Frontal cortex (tissue), 4 donors: ENCODE data around the gene SMARCC2. TPM values are rescaled to one million over a fixed set of nuclear protein-coding genes. Genes with fewer than 3 reads are reported as not detected.
A peak's percentile ranks its signal among the peaks of the same experiment; 100 is the strongest.

Source experiments
- DNase-seq, 2 donors: peaks; one replicate each; pipeline ENCODE4 v3.0.0; 2012; ENCODE audit warnings: low spot score in 2 of 2
- FAIRE-seq: peaks from 2 replicates; lab custom pipeline; 2012; peaks lifted over from hg19 to GRCh38; lab: Jason Lieb, UNC
- total RNA-seq: library from RNA; depleted of rRNA; stranded (reverse); fragments of >200 nt; gene quantifications from one replicate; pipeline ENCODE4 v1.2.3, GENCODE V29; 2014
- donor health status: control.
- donor health status: control.
- donor health status: control.

The SMARCC2 gene
- total RNA-seq, result 93.3 TPM

GRCh38 chr12:56189099-56189917, at the start of gene SMARCC2:
Gene SMARCC2 (minus strand): TSS chr12:56189483. CDS start chr12:56189461, 22 bp downstream.
- DNase-seq, result peak; percentile 88 to 92
- no peak for FAIRE-seq

DNA sequence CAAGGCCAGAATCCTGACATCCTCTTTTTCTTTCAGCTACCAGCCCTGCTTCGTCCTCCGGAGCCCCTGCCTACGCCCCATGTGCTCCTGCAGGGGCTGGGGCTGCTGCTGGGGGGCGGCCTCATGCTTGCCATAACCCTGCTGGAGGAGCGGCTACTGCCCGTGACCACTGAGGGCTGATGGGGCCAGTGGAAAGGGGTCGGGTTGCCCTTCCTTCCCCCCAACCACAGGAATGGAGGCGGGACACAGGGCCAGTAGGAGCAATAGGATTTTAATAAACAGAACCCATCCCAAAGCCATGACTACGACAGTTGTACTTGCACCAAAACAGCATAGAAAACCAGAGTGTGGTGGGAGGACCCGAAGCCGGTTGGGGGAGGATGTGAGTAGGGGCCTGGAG, 48.3 kb upstream of the SMARCC2 start:
- no peak for FAIRE-seq
- no peak for DNase-seq

DNA sequence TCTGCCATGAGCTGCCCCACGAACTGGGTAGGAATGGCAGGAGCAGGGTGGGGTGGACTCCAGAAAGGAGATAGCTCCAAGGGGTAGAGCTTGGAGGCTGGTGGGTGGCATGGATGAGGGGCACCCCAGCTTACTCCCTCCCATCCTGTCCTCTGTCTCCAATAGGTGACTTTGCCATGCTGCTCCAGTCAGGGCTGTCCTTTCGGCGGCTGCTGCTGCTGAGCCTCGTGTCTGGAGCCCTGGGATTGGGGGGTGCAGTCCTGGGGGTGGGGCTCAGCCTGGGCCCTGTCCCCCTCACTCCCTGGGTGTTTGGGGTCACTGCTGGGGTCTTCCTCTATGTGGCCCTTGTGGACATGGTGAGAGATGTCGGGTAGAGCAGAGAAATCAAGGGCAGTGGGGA, 47.7 kb upstream of the SMARCC2 start:
- DNase-seq (no peak), FAIRE-seq (no peak)

DNA sequence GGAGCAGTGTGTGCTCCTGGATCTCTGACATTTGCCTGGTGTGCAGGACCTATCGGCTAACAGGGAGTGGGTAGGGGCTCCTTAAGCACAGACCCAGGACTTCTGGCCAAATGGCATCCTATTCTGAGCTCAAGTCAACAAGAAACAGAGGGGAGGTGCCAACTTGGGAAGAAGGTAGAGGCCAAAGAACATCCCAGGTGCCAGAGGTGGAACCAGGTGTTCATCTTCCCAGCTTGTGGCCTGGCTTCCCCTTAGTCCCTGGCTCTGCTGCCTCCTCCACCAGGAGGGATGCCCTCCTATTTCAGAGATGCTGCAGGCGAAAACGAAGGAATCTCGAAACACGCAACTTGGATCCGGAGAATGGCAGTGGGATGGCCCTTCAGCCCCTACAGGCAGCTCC, 46.8 kb upstream of the SMARCC2 start:
- no peak for FAIRE-seq
- DNase-seq, result no peak

GRCh38 chr12:56234746-56235436, 45.6 kb upstream of the SMARCC2 start:
- FAIRE-seq, result no peak

GRCh38 chr12:56231184-56231582, 41.9 kb upstream of the SMARCC2 start:
- FAIRE-seq, result no peak
- DNase-seq, result no peak

More at GRCh38 chr12:56234746-56235436, 45.6 kb upstream of the SMARCC2 start:
- DNase-seq, result no peak

DNA sequence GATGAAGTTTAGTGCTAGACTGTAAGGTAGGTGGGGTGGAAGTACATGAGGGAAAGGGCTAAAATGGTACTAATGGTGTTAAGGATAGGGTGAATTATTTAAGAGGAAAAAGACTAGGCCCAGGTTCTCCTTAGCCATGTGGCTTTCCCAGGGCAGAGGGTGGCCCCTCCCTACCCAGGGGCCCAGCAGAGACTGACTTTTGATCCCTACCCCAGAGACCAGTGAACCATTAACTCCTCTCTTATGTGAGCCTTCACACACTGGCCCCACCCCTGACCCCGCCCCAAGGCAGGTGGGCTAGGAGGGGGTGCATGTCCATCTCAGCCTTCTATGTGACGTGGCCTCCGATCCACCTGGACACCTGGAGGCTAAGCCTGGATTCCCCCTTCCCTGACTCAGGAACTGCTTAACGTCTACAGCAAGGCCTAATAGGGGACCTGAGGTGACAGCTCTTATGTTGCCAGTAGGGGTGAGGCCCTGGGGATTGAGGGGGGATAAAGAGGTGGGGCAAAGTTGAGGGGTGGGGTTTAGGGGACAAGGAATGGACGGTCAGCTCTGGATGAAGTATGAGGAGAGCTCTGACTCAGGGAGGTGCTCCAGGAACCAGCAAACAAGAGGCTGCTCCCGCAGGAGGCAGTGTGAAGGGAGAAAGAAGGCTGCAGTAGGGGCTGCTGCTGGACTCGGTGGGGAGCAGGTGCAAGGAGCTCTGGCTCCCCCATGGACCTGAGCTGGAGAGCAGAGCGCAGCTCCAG, 41.3 kb upstream of the SMARCC2 start:
- no peak for DNase-seq
- FAIRE-seq, result no peak

GRCh38 chr12:56229916-56230431, 40.7 kb upstream of the SMARCC2 start, which contains the start of gene SLC39A5:
Gene SLC39A5 (plus strand): TSS chr12:56230051. CDS start chr12:56231275, 1,224 bp downstream.
- FAIRE-seq (no peak), DNase-seq (no peak)

GRCh38 chr12:56229082-56229481, 39.8 kb upstream of the SMARCC2 start:
- DNase-seq (no peak), FAIRE-seq (no peak)

DNA sequence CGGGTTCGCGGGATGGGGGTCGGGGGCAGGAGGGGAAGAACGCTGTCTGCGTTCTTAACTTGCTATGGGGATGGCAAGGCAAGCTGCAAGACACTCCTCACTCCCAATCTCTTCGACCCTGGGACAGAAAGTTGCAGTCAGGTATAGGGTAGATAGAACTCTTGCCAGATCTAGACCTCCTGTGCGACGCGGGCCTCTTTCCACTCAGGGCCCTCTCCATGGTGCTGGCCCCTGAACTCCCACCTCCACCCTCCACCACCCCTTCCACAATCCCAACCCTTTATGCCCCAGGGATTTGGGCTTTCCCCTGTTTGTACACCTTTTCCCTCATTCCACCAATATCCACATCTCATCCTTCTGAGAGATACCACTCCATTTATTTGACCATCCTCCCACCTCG, 35.7 kb upstream of the SMARCC2 start:
- no peak for FAIRE-seq
- peak in 1 of 2 donors; percentile 6 for DNase-seq

- no peak for FAIRE-seq
Observed at GRCh38 chr12:56224102-56224701, 34.9 kb upstream of the SMARCC2 start, which contains the start of gene NABP2. Gene NABP2 (plus strand): TSS chr12:56224342. CDS start chr12:56224857, 515 bp downstream.

GRCh38 chr12:56223571-56224101, 34.4 kb upstream of the SMARCC2 start:
- no peak for DNase-seq
- FAIRE-seq, result no peak

More at GRCh38 chr12:56224102-56224701, 34.9 kb upstream of the SMARCC2 start, which contains the start of gene NABP2:
- peak; percentile 93 to 97 for DNase-seq

GRCh38 chr12:56222531-56222895, 33.2 kb upstream of the SMARCC2 start:
- no peak for DNase-seq

DNA sequence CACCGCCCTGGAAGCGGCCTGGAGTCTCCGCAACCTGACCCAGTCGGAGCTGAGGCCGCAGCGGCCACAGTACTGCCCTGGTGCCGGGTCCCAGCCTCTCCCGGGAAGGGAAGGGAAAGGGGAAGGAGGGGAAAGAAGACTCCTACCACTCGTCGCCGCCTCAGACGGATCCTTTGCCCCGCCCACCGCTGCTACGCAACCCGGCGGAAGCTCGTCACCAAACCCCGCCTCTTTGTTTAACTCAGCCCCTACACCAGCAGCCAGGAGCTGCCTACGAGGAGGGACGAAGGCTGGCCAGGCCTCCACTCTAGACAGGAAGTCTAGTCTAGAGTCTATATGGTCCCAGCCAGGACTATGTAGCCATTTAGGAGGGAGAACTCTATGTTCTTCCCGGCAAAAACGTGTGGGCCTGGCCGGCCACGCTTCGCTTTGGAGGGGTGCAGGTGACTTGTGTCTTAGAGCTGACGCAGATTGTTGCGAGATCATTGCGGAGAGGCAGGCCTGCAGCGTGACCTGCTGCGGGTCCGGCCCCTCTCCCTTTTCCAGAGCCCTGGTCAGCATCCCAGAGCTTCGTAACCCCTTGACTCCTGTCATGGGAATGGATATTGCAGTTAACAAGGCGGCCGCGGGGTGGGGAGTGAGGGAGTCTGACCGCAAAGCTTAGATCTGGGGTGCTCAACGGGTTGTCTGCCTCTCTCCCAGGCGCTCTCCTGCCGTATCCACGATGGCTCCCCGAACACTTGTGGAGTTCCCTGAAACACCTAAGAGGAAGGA, 32.7 kb upstream of the SMARCC2 start, which contains the start of gene RNF41:
TSS of gene RNF41 (minus strand) at position 166 of the 774 bp plus-strand sequence. CDS start 7,875 bp downstream, outside the sequence.
- peak; percentile 92 to 97 for DNase-seq
- no peak for FAIRE-seq

More at GRCh38 chr12:56222531-56222895, 33.2 kb upstream of the SMARCC2 start:
- no peak for FAIRE-seq

- no peak for FAIRE-seq
- peak; percentile 39 to 71 for DNase-seq
Observed at GRCh38 chr12:56221232-56221756, 32.0 kb upstream of the SMARCC2 start.

GRCh38 chr12:56220611-56221231, 31.4 kb upstream of the SMARCC2 start:
- no peak for FAIRE-seq
- no peak for DNase-seq

GRCh38 chr12:56219840-56220239, 30.6 kb upstream of the SMARCC2 start:
- FAIRE-seq (no peak), DNase-seq (no peak)

DNA sequence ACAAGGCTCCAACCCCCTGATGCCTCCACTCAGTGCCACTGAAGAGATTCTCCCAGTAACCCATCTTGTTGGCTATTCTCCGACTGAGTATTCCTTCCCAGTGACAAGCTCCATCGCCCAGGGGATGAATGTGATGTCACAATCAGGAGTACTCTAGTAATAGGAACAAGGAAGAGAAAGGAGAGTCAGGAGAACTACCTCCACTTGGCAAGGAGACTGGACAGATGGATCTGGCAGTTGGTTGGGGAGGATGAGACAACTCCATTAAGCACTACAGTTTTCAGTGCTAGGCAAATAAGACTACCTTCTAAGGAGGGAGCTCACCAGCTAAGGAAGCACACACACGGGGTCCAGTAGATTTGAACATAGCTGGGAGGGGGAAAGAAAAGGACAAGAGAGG, 27.2 kb upstream of the SMARCC2 start:
- no peak for FAIRE-seq
- DNase-seq, result no peak
